Body of pancreas (tissue), 4 donors: Measurements from ENCODE around the gene PPP6R3. TPM values are rescaled to one million over a fixed set of nuclear protein-coding genes. Genes with fewer than 3 reads are reported as not detected.
A peak's percentile ranks its signal among the peaks of the same experiment; 100 is the strongest.
"Not testable (repeated sequence)": the region's sequence is repeated elsewhere in the genome, so short reads cannot be mapped to it uniquely, and the experiment has no call there.

ENCODE experiments used
- ATAC-seq: fragments of 150-250 bp; one replicate; pipeline ENCODE4 v1.9.1; 2016
- DNase-seq, 4 donors: peaks; one replicate each; pipeline ENCODE4 v3.0.0-alpha.2; 2019
- H3K27ac ChIP-seq, 4 donors: fragments of 200-600 bp; sonication (generic); 1 replicate in 3 of 4; 2 replicates in 1 of 4; pipeline versions ENCODE4 v1.5.1 to v1.6.1; 2016 to 2019; ENCODE audit warnings: mild to moderate bottlenecking in 1 of 4, mixed read lengths in 1 of 4, moderate library complexity in 1 of 4
- H3K27me3 ChIP-seq, 2 donors: fragments of 200-600 bp; sonication (generic); one replicate each; pipeline ENCODE4 v1.6.0; 2016; ENCODE audit warnings: mild to moderate bottlenecking in 1 of 2
- H3K36me3 ChIP-seq, 2 donors: fragments of 200-600 bp; sonication (generic); replicated peaks in 1 of 2; 2 replicates each; pipeline ENCODE4 v1.5.1; 2016; ENCODE audit warnings: low read depth in 2 of 2; ENCODE audit not compliant: insufficient read depth in 1 of 2
- H3K4me1 ChIP-seq: fragments of 200-600 bp; sonication (generic); one replicate; pipeline ENCODE4 v1.6.0; 2016
- H3K4me3 ChIP-seq, 2 donors: fragments of 200-600 bp; sonication (generic); 1 replicate in 1 of 2; 2 replicates in 1 of 2; pipeline ENCODE4 v1.5.1; 2016 to 2019
- H3K9me3 ChIP-seq, 3 donors: fragments of 200-600 bp; sonication (generic); 1 replicate in 2 of 3; 2 replicates in 1 of 3; pipeline ENCODE4 v1.5.1; 2016
- CTCF ChIP-seq, 7 experiments: fragments of 450-650 bp in 4 of 7; fragments of 200-600 bp in 3 of 7; sonication (generic) in 3 of 7; IDR thresholded peaks; one replicate each; pipeline ENCODE4 v1.5.1; 2016 to 2019; ENCODE audit warnings: antibody characterized with exemption in 7 of 7
- POLR2A ChIP-seq, 3 donors: fragments of 450-650 bp; IDR thresholded peaks; one replicate each; pipeline ENCODE4 v1.6.1; 2016; ENCODE audit warnings: antibody characterized with exemption in 3 of 3, mild to moderate bottlenecking in 2 of 3
- WGBS, 2 donors: methylation state at CpG; one replicate each; pipeline ENCODE4 v1.1.5; 2017; 5-methylcytosine and 5-hydroxymethylcytosine counted together
- intact Hi-C: fragments of 100-400 bp; cut with DNase I; formaldehyde crosslinking; loops from one replicate; pipeline ENCODE4 v1.15.1; 2023
- total RNA-seq, 2 donors: library from RNA; depleted of rRNA; stranded (reverse); fragments of >200 nt; gene quantifications; one replicate each; pipeline ENCODE4 v1.1.0, GENCODE V29; 2016

The PPP6R3 gene
- total RNA-seq, 2 donors from 2014 or later = 92.9 to 94.9 TPM

- Histone ChIP-seq H3K27me3 (no peaks in the 10 kb centered on the region), H3K4me1 (no peaks in the 10 kb centered on the region), H3K36me3 (no peaks in the 10 kb centered on the region), H3K27ac (no peak overlapping the region), H3K4me3 (no peak overlapping the region), H3K9me3 (no peaks in the 10 kb centered on the region)
- ATAC-seq (no peak), DNase-seq (peak in 3 of 4 donors; percentile 27 to 52 (median 45))
- intact Hi-C loops = no loop called here
- TF ChIP-seq POLR2A (IDR thresholded peaks at IDR 0.05) (no peak), CTCF (IDR thresholded peaks at IDR 0.05) (peak in 2 of 7 experiments; percentile 27 to 32)
- WGBS, 2 donors = 43 to 56% methylated on average over 6 of the region's 6 CpGs
Measured at GRCh38 chr11:68632802-68633201, 172.2 kb downstream of the PPP6R3 start.

GRCh38 chr11:68634606-68635005 is 174.1 kb downstream of the PPP6R3 start:
- DNase-seq, H3K27ac ChIP-seq, intact Hi-C loops, ATAC-seq, H3K9me3 ChIP-seq, H3K4me1 ChIP-seq, H3K4me3 ChIP-seq, H3K36me3 ChIP-seq, H3K27me3 ChIP-seq: not testable (repeated sequence)
- 47 to 49% methylated on average over 6 to 7 of the region's 7 CpGs for WGBS, 2 donors

- WGBS, 2 donors = 50 to 65% methylated on average over 5 to 7 of the region's 7 CpGs
- H3K4me1 ChIP-seq, H3K27me3 ChIP-seq, H3K27ac ChIP-seq, ATAC-seq, H3K36me3 ChIP-seq, H3K9me3 ChIP-seq, H3K4me3 ChIP-seq, DNase-seq, intact Hi-C loops: not testable (repeated sequence)
Measured at GRCh38 chr11:68635172-68635571, 174.6 kb downstream of the PPP6R3 start.

- ATAC-seq, H3K4me1 ChIP-seq, DNase-seq, H3K9me3 ChIP-seq, H3K4me3 ChIP-seq, H3K36me3 ChIP-seq, intact Hi-C loops, H3K27me3 ChIP-seq, H3K27ac ChIP-seq: not testable (repeated sequence)
- 30 to 61% methylated on average over 2 to 7 of the region's 10 CpGs for WGBS, 2 donors
Measured at GRCh38 chr11:68635883-68636282, 175.3 kb downstream of the PPP6R3 start.

- intact Hi-C loops = not testable (repeated sequence)
- WGBS, 2 donors = 82% methylated on average over 2 of the region's 3 CpGs; no CpG with 5 or more reads in 1 of the 2 donors
Measured at GRCh38 chr11:68639322-68639721, 178.8 kb downstream of the PPP6R3 start.

GRCh38 chr11:68641880-68642279 is 181.3 kb downstream of the PPP6R3 start:
- intact Hi-C loops = no loop called here
- H3K36me3 ChIP-seq = no peaks in the 10 kb centered on the region
- H3K27ac ChIP-seq = no peak overlapping the region
- ATAC-seq (no peak), DNase-seq (no peak)
- H3K4me1 ChIP-seq = no peaks in the 10 kb centered on the region
- peaks cover 0 to 9% (median 0%) of the 10 kb centered on the region in 3 donors for H3K9me3 ChIP-seq
- H3K27me3 ChIP-seq = no peaks in the 10 kb centered on the region
- H3K4me3 ChIP-seq = no peak overlapping the region
- 73 to 79% methylated on average over 12 to 15 of the region's 15 CpGs for WGBS, 2 donors
- TF ChIP-seq CTCF (IDR thresholded peaks at IDR 0.05) (no peak), POLR2A (IDR thresholded peaks at IDR 0.05) (no peak)

More at GRCh38 chr11:68639322-68639721, 178.8 kb downstream of the PPP6R3 start:
- H3K27me3 ChIP-seq, H3K9me3 ChIP-seq, H3K36me3 ChIP-seq, DNase-seq, ATAC-seq, H3K4me3 ChIP-seq, H3K4me1 ChIP-seq, H3K27ac ChIP-seq: not testable (repeated sequence)

GRCh38 chr11:68643585-68643984 is 183.0 kb downstream of the PPP6R3 start:
- H3K27me3 ChIP-seq = no peaks in the 10 kb centered on the region
- ATAC-seq (no peak), DNase-seq (no peak)
- H3K9me3 ChIP-seq = peaks cover 0 to 9% (median 0%) of the 10 kb centered on the region in 3 donors
- no peaks in the 10 kb centered on the region for H3K4me1 ChIP-seq
- 20 to 39% methylated on average over 12 of the region's 12 CpGs for WGBS, 2 donors
- TF ChIP-seq CTCF (IDR thresholded peaks at IDR 0.05) (no peak), POLR2A (IDR thresholded peaks at IDR 0.05) (no peak)
- intact Hi-C loops = no loop called here
- no peak overlapping the region for H3K27ac ChIP-seq
- H3K36me3 ChIP-seq = no peaks in the 10 kb centered on the region
- no peak overlapping the region for H3K4me3 ChIP-seq
